Kidney epithelial cell (primary cell): Measurements from ENCODE around the gene FAM110D. TPM values are rescaled to one million over a fixed set of nuclear protein-coding genes. Genes with fewer than 3 reads are reported as not detected.

ENCODE experiments used
- DNase-seq: peaks from one replicate; pipeline ENCODE4 v3.0.0-alpha.2; 2010; ENCODE audit warnings: low read depth
- H3K27me3 ChIP-seq: 2 replicates; pipeline ENCODE4 v1.6.0; 2011; ENCODE audit warnings: low read length; ENCODE audit not compliant: control insufficient read depth, insufficient read depth
- H3K36me3 ChIP-seq: 2 replicates; pipeline ENCODE4 v1.5.1; 2011; ENCODE audit warnings: low read length; ENCODE audit not compliant: control insufficient read depth, insufficient read depth
- H3K4me3 ChIP-seq: 2 replicates; pipeline ENCODE4 v1.5.1; 2011; ENCODE audit warnings: low read depth, mild to moderate bottlenecking, control low read depth, low read length
- CTCF ChIP-seq: IDR thresholded peaks from 2 replicates; pipeline ENCODE4 v1.5.1; 2011; ENCODE audit warnings: mild to moderate bottlenecking, moderate library complexity, low read length, control low read depth, inconsistent platforms; ENCODE audit not compliant: insufficient read depth, poor library complexity, severe bottlenecking
- total RNA-seq: library from RNA; depleted of rRNA; stranded (reverse); fragments of >200 nt; gene quantifications from 2 replicates; pipeline ENCODE4 v1.2.3, GENCODE V29; 2015

The FAM110D gene
- total RNA-seq, 1 donor from 2014 or later: 0.79 TPM

- no peak overlapping the region for H3K4me3 ChIP-seq
- no peak for DNase-seq
- no peak for TF ChIP-seq CTCF
Measured at GRCh38 chr1:26142159-26142558, 16.7 kb upstream of the FAM110D start.

DNA sequence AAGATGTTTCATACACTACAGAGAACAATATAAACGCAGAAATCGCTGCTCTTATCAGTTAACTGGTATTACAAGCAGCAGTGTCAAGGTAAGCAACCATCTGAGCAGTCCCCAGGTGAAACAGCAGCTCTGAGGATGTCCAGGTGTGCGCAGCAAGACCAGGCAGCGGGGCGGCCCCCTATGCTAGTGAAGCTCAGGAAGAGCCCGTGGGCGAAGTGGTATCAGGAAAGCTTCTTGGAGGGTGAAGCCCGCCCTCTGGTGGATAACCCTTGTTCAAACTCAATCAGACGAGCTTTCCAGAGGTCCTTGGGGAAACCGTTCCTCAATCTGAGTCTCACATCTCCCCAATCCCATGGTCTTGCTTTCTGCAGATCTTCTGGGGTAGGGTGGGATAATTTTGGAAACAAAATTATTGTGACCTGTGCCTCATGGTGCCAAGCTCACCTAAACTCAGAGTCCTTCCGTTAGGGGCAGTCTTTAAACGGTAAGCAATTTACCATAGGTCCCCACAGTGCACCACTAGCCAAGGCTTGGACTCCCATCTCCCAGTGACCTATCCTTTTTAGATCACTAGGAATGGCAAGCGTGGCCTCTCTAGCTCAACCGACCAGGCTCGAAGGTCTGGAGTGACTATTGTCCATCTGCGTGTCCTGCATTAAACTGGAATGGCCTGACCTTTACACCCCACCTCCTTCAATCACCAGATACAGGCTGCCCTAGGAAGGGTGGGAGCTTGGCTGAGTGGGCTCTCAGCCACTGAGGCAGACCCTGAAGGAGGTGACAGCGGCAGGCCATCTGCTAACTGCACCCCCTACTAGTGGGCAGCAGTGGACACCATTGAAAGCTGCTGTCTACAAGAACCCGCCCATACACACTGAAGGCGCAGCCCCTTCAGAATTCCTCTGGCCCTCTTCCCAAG lies 13.6 kb upstream of the FAM110D start:
- no peak overlapping the region for H3K4me3 ChIP-seq
- no peaks in the 10 kb centered on the region for H3K36me3 ChIP-seq
- DNase-seq: no peak
- peaks cover 2% of the 10 kb centered on the region for H3K27me3 ChIP-seq
- TF ChIP-seq CTCF: peak; percentile 70

More at GRCh38 chr1:26142159-26142558, 16.7 kb upstream of the FAM110D start:
- Histone ChIP-seq H3K27me3 (peaks cover 2% of the 10 kb centered on the region), H3K36me3 (no peaks in the 10 kb centered on the region)

DNA sequence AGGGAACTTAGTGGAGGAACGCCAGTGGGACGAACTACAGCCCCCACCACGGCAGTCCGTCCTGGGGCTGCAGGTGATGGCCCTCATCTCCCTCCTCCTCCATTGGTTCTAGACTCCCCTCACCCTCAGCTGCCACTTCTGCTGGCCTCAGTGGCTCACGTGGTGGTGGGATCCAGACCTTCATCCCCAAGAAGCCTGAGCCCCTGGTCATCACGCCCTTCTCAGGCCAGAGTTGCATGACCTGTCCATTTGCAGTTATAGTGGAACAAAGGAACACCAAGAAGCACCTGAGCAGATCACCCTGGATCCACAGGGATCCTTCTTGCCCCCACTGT lies 13.0 kb upstream of the FAM110D start:
- no peaks in the 10 kb centered on the region for H3K36me3 ChIP-seq
- H3K4me3 ChIP-seq: no peak overlapping the region
- no peak for TF ChIP-seq CTCF

DNA sequence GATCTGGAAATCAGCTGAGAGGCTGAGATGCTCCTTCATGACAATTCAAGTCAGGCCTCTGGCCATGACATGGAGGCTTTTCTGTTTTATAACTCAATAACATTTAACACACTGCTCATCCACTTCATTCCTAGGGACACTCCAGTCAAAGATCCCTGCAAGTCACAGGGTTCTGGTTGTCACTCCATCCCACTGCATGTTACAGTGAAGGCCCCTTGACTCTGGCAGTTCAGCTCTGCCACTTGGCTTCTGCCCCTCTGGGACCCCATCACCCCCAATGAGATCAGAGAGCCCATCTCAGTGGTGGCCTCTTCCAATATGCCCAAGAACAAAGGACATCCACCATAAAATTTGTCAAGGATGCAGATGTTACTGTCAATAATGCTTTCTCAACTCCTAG lies 10.0 kb upstream of the FAM110D start:
- Histone ChIP-seq H3K27me3 (peaks cover 7% of the 10 kb centered on the region), H3K36me3 (no peaks in the 10 kb centered on the region), H3K4me3 (no peak overlapping the region)
- TF ChIP-seq CTCF: no peak
- DNase-seq: no peak

More for the DNA sequence above, 13.0 kb upstream of the FAM110D start:
- no peak for DNase-seq
- H3K27me3 ChIP-seq: peaks cover 5% of the 10 kb centered on the region

DNA sequence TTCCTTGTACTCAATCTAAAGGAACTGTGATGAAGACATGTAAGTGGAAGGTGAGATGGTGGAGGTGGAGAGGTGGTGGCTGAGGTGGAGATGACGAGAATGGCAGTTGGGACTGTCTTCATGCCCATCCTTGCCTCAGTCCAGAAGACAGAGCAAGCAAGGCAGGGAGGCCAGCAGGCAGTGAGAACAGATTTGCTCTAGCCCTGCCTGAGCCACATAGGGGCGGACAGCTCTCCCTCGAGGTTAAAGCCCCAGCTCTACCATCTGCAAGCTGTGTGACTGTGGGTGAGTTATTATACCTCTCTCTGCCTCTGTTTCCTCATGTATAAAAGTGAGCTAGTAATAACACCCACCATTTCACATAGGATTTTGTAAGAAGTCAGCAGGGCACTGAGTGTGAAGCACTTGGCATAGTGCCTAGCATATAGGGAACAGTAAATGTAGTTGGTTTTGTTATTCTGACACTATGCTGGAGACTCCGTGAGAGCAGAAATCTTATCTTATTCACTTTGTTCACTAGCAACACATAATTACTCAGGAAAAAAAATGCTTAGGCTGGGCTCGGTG lies 4.8 kb upstream of the FAM110D start:
- H3K36me3 ChIP-seq: no peaks in the 10 kb centered on the region
- TF ChIP-seq CTCF: no peak
- peaks cover 19% of the 10 kb centered on the region for H3K27me3 ChIP-seq
- H3K4me3 ChIP-seq: no peak overlapping the region
- DNase-seq: no peak
